Midbrain (tissue), 1 donor: ENCODE data around the gene PRPH.
A peak's percentile ranks its signal among the peaks of the same experiment; 100 is the strongest.
"Not testable (repeated sequence)": the region's sequence is repeated elsewhere in the genome, so short reads cannot be mapped to it uniquely, and the experiment has no call there.

Source experiments
- DNase-seq: peaks from one replicate; lab custom pipeline; 2025; lab: John Stamatoyannopoulos, UW

The PRPH gene

DNA sequence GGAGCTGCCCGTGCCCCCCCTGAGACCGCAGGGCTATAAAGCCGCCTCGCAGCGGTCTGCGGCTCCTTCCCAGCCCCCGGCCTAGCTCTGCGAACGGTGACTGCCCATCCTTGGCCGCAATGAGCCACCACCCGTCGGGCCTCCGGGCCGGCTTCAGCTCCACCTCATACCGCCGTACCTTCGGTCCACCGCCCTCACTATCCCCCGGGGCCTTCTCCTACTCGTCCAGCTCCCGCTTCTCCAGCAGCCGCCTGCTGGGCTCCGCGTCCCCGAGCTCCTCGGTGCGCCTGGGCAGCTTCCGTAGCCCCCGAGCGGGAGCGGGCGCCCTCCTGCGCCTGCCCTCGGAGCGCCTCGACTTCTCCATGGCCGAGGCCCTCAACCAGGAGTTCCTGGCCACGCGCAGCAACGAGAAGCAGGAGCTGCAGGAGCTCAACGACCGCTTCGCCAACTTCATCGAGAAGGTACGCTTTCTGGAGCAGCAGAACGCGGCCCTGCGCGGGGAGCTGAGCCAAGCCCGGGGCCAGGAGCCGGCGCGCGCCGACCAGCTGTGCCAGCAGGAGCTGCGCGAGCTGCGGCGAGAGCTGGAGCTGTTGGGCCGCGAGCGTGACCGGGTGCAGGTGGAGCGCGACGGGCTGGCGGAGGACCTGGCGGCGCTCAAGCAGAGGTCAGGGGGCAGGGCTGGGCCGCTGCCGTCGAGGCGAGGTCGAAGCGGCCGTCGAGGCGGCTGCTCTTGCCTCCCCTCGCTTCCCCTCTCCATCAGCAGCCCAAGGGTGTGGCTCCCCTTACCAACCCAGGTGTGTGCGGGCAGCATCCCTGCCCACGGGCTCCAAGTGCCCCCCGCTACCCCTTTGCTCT is at the start of gene PRPH:
TSS of gene PRPH (plus strand) at position 66 of the 855 bp plus-strand sequence. CDS start at position 120, 54 bp downstream.
- DNase-seq: no peak

GRCh38 chr12:49251357-49251756 is 43.6 kb upstream of the PRPH start:
- DNase-seq: no peak

DNA sequence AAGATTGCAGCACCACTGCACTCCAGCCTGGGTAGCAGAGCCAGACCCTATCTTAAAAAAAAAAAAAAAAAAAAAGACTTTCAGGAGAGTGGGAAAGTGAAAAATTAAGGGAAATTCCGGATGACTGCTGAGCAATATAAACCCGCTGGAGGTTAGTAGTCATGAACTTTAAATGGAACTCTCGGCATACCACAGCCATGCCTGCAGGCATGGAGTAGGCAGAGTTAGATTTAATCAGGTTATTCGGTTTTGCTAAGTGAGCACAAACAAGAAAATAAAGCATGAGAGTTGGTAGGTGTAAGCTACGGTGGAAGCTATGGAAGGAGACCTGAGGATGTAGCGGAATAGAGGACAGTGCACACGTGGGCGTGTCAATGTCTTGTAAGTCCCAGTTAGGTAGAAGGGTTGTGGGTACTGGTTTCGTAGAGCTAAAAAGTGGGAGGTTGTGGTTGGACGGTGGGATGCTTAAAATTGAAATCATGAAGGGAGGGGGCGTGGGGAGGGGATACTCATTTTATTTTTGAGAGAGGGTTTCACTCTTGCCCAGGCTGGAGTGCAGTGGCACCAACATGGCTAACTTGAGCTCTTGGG is 41.8 kb upstream of the PRPH start:
- no peak for DNase-seq

DNA sequence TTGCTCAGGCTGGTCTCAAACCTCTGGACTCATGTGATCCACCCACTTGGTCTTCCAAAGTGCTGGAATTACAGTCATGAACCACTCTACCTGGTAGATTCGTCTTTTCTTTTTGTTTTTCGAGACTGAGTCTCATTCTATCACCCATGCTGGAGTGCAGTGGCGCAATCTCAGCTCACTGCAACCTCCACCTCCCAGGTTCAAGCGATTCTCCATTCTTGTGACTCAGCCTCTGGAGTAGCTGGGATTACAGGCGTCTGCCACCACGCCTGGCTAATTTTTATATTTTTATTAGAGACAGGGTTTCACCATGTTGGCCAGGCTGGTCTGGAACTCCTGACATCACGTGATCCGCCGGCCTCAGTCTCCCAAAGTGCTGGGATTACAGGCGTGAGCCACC is 39.5 kb upstream of the PRPH start:
- DNase-seq: not testable (repeated sequence)

- DNase-seq: no peak
These were observed 38.9 kb upstream of the PRPH start for GRCh38 chr12:49255857-49256637.

DNA sequence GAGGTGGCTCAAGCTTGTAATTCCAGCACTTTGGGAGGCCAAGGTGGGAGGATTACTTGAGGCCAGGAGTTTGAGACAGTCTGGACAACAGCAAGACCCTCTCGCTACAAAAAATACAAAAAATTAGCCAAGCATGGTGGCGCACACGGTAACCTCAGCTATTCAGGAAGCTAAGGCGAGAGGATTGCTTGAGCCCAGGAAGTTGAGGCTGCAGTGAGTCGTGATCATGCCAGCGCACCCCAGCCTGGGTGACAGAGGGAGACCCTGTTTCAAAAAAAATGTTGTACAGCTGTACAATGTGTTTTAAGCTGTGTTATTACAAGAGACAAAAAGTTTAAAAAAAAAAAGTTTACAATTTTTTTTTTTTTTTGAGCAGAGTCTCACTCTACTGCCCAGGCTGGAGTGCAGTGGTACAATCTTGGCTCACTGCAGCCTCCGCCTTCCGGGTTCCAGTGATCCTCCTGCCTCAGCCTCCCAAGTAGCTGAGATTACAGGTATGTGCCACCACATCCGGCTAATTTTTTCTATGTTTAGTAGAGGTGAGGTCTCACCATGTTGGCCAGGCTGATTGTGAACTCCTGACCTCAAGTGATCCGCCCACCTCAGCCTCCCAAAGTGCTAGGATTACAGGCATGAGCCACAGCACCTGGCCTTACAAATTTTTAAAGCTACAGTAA is 37.3 kb upstream of the PRPH start:
- not testable (repeated sequence) for DNase-seq

- no peak for DNase-seq
These were observed 35.5 kb upstream of the PRPH start for GRCh38 chr12:49259452-49259851.

GRCh38 chr12:49260166-49260565 is 34.8 kb upstream of the PRPH start:
- DNase-seq: no peak

GRCh38 chr12:49260571-49261363 is 34.2 kb upstream of the PRPH start:
- no peak for DNase-seq

- no peak for DNase-seq
These were observed 33.2 kb upstream of the PRPH start for GRCh38 chr12:49261721-49262120.

DNA sequence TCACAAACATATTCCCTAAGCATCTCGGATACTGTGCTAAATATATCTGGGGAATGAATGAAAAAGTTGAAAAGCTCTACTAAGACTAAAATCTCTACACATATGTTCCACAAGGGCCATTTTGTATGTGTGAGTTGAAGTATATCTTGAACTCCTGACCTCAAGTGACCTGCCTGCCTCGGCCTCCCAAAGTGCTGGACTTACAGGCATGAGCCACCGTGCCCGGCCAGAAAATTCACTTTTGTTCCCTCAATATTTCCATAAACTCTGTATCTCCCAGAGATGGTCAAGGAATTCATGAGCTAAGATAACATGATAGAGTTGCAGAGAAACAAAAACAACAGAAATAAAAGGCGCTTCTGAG is 31.6 kb upstream of the PRPH start:
- no peak for DNase-seq

DNA sequence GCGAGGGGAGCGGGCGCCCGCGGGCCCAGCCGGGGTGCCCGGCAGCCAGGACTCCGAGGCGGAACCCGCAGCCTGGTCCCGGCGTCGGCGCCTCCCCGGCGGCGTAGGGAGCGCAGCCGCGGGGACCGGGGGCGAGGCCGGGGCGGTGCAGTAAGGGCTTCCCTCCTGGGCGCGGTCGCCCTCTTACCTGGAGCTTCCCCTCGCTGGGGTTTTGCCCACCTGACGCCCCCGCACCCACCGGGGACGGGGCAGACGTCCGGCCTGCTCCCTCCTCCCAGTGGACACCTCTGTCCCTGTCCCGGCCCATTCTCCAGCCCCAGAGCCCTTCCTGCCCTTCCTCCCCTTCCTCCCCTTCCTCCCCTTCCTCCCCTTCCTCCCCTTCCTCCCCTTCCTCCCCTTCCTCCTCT is 30.5 kb upstream of the PRPH start:
- DNase-seq: no peak

DNA sequence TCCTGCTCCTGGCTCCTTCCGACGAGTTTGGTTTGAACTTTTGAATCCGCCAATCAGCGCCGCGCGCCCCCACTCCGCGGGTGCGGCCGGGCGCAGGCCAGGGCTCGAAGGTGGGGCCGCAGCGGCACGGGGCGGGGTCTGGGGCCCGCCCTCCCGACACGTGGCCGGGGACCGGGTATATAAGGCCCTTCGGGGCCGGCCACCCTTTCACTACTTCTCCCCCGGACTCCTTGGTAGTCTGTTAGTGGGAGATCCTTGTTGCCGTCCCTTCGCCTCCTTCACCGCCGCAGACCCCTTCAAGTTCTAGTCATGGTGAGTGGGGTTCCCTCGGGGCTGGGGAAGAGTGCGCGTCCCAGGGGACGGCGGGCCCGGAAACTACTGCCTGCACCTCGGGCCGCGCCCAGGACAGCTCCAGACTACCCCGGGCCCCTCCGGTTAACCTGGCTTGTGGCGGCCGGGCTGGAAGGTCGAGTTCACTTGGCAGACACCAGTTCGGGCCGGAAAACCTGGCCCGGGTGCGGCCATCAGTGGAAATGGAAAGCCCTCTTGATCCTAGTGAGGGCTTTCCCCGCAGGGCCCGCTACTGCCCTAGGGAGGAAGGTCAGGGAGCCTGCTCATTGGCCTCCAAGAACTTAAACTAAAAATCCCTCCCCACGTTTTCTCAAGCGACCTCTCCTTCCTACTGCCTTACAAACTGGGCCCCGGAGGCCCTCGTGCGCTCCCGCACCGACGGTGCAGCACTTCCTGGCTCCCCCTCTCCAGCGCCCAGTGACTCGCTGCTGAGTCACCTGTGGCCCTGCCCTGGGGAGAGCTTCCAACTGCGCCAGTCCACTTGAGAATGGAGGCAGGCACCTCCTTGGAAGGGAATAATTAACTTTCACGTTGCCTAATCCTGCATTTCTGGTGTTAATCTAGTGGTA is 29.8 kb upstream of the PRPH start, which contains the start of gene TUBA1C:
TSS of gene TUBA1C (plus strand) at position 210 of the 920 bp plus-strand sequence. CDS start at position 310, 100 bp downstream.
- DNase-seq: peak; percentile 65

- not testable (repeated sequence) for DNase-seq
These were observed 25.8 kb upstream of the PRPH start for GRCh38 chr12:49269191-49269590.

DNA sequence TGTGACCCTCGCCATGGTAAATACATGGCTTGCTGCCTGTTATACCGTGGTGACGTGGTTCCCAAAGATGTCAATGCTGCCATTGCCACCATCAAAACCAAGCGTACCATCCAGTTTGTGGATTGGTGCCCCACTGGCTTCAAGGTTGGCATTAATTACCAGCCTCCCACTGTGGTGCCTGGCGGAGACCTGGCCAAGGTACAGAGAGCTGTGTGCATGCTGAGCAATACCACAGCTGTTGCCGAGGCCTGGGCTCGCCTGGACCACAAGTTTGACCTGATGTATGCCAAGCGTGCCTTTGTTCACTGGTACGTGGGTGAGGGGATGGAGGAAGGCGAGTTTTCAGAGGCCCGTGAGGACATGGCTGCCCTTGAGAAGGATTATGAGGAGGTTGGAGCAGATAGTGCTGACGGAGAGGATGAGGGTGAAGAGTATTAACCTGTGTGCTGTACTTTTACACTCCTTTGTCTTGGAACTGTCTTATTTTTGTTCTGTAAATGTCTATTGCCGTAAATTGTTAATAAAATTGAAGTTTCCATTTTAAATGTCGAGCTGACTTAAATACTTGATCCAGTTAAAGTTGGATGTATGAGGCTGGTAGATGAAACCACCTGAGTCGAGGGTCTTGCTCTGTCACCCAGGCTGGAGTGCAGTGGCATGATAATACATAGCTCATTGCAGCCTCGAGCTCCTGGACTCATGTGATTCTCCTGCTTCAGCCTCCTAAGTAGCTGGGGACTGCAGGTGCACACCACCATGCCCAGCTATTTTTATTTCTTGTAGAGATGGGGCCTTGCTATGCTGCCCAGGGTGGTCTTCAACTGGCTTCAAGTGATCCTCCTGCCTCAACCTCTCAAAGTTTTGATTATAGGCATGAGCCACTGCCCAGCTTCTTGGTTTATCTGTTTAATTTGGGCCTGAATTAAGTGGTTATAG is 21.9 kb upstream of the PRPH start:
- DNase-seq: no peak

DNA sequence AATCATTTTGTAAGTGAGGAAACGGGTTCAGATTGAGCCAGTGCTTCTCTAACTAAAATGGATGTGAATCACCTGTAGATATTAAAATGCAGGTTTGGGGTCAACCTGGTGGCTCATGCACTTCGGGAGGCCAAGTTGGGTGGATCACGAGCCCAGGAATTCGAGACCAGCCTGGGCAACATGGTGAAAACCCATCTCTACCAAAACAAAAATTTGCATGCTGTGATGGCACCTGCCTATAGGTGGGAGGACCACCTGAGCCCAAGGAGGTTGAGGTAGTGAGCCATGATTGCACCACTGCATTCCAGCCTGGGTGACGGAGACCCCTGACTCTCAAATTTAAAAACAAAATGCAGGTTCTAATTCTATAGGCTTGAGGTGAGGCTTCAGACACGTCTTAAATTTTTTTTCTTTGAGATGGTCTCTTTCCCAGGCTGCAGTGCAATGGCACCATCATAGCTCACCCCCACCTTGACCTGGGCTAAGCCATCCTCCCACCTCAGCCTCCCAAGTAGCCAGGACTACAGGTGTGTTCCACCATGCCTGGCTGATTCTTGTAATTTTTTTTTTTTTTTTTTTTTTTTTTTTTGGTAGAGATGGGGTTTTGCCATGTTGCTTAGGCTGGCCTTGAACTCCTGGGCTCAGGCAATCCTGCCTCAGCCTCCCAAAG is 21.1 kb upstream of the PRPH start:
- no peak for DNase-seq

GRCh38 chr12:49274396-49275069 is 20.4 kb upstream of the PRPH start:
- DNase-seq: no peak
